NCI-H345 (cell line): ENCODE measurements around the gene GNAI1.
"Not testable (repeated sequence)": the region's sequence is repeated elsewhere in the genome, so short reads cannot be mapped to it uniquely, and the experiment has no call there.

ENCODE experiments used
- DNase-seq: peaks from one replicate; lab custom pipeline; 2025; lab: John Stamatoyannopoulos, UW

GNAI1 gene

DNA sequence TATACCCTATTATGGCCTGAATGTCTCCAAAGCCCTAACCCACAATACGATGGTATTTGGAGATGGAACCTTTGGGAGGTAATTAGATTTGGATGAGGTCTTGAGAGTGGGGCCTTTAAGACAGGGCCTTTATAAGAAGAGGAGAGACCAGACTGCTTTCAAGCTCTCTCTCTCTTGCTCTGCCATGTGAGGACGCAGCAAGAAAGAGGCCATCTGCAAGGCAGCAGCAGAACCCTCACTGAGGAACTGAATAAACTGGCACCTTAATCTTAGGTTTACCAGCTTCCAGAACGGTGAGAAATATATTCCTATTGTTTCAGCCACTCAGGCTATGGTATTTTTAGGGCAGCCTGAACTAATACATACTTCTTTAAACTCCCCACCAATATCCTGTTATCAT is 2.0 kb upstream of the GNAI1 start:
- no peak for DNase-seq

GRCh38 chr7:80133361-80134114 is 1.1 kb upstream of the GNAI1 start:
- DNase-seq: no peak

GRCh38 chr7:80134115-80134535 is 506 bp upstream of the GNAI1 start:
- DNase-seq: no peak

GRCh38 chr7:80135309-80136104 is 876 bp downstream of the GNAI1 start:
- peak; percentile 47 for DNase-seq

- DNase-seq: peak; percentile 9
These were observed 1.8 kb downstream of the GNAI1 start for GRCh38 chr7:80136261-80137055.

- DNase-seq: no peak
These were observed 2.8 kb downstream of the GNAI1 start for GRCh38 chr7:80137410-80137809.

DNA sequence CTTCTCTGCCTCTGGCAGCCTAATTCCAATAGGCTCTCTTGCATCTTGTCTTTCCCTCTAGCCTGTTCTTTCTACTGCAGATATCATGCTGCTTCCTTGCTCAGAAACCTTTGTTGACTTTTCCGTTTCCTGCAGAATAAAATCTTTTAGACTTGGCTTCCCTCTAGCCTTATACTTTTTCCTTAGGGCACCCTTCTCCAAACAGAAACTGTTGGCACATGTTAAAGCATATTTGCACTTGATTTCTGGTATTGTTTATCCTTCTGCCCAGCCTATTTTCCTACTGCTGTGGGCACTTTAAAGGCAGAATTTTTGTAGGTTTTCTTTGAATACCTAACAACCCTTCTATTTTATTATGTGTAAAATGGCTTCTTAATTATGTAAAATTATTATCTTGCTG is 4.6 kb downstream of the GNAI1 start:
- DNase-seq: no peak

DNA sequence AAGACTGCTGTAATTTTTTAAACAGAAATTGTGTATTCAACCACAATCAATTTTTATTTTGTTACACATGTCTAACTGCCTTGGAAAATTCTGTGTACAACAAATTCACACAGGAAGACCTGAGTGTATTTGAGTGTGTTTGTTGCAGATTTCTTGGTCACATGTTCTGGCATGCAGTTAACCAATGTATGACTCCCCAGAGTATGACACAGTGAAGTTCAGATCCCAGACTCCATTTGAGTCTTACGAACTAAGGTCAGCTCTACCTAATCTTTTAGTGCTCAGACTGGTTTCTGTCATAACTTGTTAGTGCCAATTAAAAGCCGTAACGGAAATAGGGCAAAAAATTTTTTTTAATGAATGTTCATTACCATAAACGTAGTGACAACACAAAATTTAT is 5.8 kb downstream of the GNAI1 start:
- DNase-seq: no peak

DNA sequence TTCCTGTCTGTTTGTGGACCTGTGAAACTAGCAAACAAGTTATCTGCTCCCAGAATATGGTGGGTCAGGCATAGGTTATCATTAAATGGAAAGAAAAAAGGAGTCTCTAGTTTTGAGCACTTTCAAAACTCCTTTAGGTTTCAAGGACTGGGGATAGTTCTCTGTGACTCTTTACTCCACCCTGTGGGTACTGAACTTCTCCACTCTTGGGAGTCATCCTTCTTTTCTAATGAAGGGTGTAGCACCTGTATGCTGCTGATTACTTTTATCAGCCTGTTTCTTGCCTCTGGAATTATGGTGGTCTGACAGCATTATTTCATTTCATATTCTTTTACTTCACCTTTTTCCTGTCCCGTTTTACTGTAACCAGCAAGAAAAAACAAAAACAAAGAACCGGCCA is 6.7 kb downstream of the GNAI1 start:
- DNase-seq: no peak

- no peak for DNase-seq
These were observed 8.4 kb downstream of the GNAI1 start for GRCh38 chr7:80142853-80143580.

DNA sequence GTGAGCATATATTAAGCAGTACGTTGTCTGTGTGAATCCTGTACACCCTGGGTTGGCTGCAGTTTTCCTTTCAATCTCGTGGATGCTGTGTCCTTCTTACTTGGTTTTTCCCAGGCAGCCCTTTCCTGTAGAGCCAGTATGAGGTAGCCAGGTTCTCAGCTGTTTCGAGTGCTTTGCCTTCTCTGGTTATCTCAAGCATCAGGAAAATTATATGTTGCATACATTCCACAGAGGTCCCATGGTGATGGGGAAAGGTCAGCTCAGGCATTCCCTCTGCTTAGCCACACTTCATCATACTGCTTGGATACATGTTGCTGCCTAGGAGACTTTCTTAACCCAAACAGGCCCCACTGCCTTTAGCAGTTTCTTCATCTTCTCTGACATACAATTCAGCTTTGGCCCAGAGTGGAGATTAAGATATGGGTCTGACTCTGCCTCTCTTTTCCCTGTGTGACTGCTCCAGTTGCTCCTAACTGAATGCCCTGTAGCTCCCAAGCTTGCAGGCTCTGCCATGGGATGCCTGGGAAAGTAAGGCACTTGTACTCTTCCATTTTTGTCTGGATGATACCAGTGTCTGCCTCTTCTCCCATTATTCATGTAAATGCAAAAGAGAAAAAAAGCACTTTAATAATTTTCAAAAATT is 11.3 kb downstream of the GNAI1 start:
- DNase-seq: no peak

- DNase-seq: no peak
These were observed 12.0 kb downstream of the GNAI1 start for GRCh38 chr7:80146545-80147182.

DNA sequence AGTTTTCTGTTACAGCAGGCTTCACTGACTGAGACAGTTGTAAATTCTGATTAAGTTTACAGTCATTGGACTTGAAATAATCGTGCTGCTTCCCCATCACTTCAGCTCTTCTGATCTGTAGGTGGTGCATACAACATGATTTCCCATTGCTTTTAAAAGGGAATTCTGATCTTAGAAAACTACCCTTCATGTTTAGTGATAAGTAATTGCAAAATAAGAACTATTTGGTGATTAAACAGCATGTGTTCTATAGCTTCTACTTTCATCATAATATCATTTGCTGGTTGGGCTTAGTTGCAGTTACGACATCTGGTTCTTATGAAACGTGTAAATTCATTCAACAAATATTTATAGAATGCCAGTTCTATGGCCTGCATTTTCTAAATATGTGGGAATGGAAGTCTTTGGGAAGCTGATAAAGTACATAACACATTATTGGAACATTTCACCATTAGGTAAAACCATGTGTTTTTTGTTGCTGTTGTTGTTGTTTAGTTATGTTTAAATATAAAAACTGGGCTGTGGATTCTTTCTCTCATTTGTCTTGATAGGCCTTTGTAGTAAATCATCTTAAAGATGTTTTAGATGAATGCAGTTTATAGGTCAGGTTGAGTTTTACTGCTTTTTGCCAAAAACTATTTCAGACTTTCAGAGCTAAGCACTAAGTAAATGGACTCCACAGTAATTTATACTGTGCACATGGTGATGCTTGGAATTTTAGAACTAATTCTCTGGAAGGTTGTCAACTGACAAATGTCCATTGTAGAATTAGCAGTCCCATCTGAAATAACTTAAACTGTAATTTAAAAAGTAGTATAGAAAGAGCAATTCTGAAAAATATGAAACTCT is 13.1 kb downstream of the GNAI1 start:
- DNase-seq: no peak

DNA sequence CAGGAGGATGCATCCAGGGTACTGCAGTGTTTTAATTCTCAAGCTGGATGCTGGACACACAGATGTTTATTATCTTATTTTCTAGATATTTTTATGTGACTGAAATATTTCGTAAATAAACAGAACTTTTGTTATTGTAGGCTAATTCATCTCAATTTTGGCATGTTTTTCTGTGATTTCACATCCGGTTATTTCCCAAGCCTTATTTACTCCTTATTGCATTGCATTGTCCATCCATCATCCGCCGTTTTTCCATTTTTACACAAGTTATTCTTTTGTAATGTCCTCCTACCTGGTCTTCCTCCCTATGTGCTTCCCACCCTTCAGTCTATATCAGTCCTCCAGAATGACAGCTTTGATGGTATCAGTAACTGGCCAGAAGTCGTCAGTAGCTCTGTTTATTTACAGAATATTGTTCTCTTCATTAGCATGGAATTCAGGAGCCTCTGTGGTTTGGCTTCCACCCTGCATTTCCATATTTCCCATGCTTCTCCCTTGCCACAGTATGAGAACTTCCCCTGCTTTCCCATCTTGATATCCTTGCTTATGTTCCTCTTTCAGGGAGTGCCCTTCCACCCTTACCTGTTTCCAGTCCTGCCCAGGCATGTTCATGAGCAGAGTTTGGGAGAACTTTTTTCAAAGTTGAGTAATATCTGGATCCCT is 16.1 kb downstream of the GNAI1 start:
- DNase-seq: no peak

DNA sequence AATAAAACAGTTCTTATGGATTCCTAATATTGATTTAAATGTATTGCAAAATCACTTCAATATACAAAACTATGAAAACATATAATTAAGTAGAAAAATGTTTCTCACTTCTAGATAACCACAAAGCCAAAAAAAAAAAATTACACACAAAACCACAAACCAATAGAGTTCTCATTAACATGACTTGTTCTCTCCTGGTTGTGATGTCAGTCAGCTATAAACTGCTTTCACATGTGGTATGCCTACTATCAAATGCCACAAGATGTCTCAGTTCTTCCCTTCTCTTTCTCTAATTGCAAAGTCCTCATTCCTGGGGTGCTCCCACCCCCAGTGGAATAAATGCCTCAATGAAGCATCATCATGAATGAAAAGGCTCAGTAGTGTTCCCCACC is 16.6 kb downstream of the GNAI1 start:
- DNase-seq: no peak

GRCh38 chr7:80153446-80153845 is 18.8 kb downstream of the GNAI1 start:
- DNase-seq: no peak

DNA sequence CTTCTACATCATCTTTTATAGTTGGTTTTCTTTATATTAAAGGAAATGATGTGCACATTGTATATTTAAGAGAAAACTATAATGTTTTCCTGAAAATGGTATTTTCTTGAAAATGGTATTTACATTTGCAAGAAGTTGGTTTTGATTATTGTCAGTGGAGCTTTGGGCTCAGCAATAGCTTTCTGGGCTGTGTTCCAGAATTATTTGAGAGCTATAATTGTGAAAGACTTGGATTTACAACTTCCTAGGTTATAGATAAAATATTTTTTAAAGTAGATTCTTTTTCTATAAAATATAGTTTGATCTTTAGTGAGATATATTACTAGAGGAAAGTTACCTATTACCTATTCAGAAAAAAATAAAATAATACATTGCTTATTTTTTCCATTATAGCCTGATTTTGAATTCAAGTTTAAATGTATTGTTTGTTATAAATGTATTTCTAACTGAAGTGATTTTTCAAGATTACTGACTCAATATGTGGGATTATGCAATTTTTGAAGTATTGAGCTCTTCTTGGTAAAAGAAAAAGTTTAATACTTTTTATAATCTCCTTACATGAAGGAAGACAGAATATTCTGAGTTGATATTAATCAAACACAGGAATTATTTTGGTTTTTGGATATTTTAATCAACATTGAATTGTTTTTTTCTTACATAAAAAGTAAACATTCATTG is 20.2 kb downstream of the GNAI1 start:
- no peak for DNase-seq

GRCh38 chr7:80155374-80155773 is 20.7 kb downstream of the GNAI1 start:
- no peak for DNase-seq

GRCh38 chr7:80157770-80158169 is 23.1 kb downstream of the GNAI1 start:
- not testable (repeated sequence) for DNase-seq
